WTC11 (cell line): ENCODE data around the gene USP47. TPM values are rescaled to one million over a fixed set of nuclear protein-coding genes. Genes with fewer than 3 reads are reported as not detected.

ENCODE experiments used
- ATAC-seq: fragments of 200-7000 bp; cut with Tn5 transposase; 2 replicates; pipeline ENCODE4 v1.10.0; 2021; ENCODE audit warnings: mild to moderate bottlenecking, moderate library complexity
- CTCF ChIA-PET: fragments of 300-600 bp; sonication (Branson Sonifier 250); formaldehyde crosslinking; loops from one replicate; lab custom pipeline; 2021; ENCODE audit warnings: antibody characterized with exemption; lab: Charles Lee
- POLR2A ChIA-PET: fragments of 350-600 bp; sonication (Branson Sonifier 250); formaldehyde crosslinking; loops from one replicate; lab custom pipeline; 2021; ENCODE audit warnings: antibody characterized with exemption; lab: Charles Lee
- DNase-seq: peaks from one replicate; pipeline ENCODE4 v3.0.0; 2021; ENCODE audit warnings: low spot score
- H3K27ac Mint-ChIP-seq: 2 replicates; pipeline ENCODE4 v1.8.0; 2021; ENCODE audit warnings: mixed read lengths
- H3K27me3 Mint-ChIP-seq: 2 replicates; pipeline ENCODE4 v1.8.0; 2021; ENCODE audit warnings: low read depth, mild to moderate bottlenecking, moderate library complexity, mixed read lengths
- H3K36me3 Mint-ChIP-seq: 2 replicates; pipeline ENCODE4 v1.8.0; 2021; ENCODE audit warnings: mixed read lengths
- H3K4me1 Mint-ChIP-seq: 2 replicates; pipeline ENCODE4 v1.8.0; 2022; ENCODE audit warnings: mixed read lengths
- H3K4me3 Mint-ChIP-seq: 2 replicates; pipeline ENCODE4 v1.8.0; 2021; ENCODE audit warnings: mild to moderate bottlenecking, moderate library complexity, mixed read lengths
- H3K9me3 Mint-ChIP-seq: 2 replicates; pipeline ENCODE4 v1.8.0; 2021; ENCODE audit warnings: mixed read lengths
- ATF1 ChIP-seq: sonication (generic); formaldehyde crosslinking; IDR thresholded peaks from 2 replicates; pipeline ENCODE4 v1.8.1; 2023; ENCODE audit warnings: mild to moderate bottlenecking, moderate library complexity, missing genetic modification reagents
- ATF6 ChIP-seq: sonication (generic); formaldehyde crosslinking; IDR thresholded peaks from 2 replicates; pipeline ENCODE4 v1.8.1; 2023; ENCODE audit warnings: mild to moderate bottlenecking, missing genetic modification reagents
- CDX4 ChIP-seq: fragments of 250-450 bp; sonication (Bioruptor Pico); IDR thresholded peaks from 2 replicates; pipeline ENCODE4 v1.9.0; 2021; ENCODE audit warnings: moderate library complexity, mild to moderate bottlenecking, inconsistent platforms, borderline replicate concordance
- GABPB1 ChIP-seq: sonication (generic); formaldehyde crosslinking; IDR thresholded peaks from 2 replicates; pipeline ENCODE4 v1.8.1; 2023; ENCODE audit warnings: mild to moderate bottlenecking, missing genetic modification reagents
- HMGA2 ChIP-seq: fragments of 250-450 bp; sonication (Bioruptor Pico); IDR thresholded peaks from 2 replicates; pipeline ENCODE4 v1.4.0; 2021; ENCODE audit warnings: mild to moderate bottlenecking, moderate library complexity
- HMGXB4 ChIP-seq: sonication (generic); formaldehyde crosslinking; IDR thresholded peaks from 2 replicates; pipeline ENCODE4 v1.8.1; 2023; ENCODE audit warnings: mild to moderate bottlenecking, moderate library complexity, missing genetic modification reagents
- MAX ChIP-seq: sonication (generic); formaldehyde crosslinking; IDR thresholded peaks from 2 replicates; pipeline ENCODE4 v1.8.0; 2022; ENCODE audit warnings: mild to moderate bottlenecking, missing genetic modification reagents
- MYBL2 ChIP-seq: sonication (generic); formaldehyde crosslinking; IDR thresholded peaks from 2 replicates; pipeline ENCODE4 v1.8.1; 2023; ENCODE audit warnings: mild to moderate bottlenecking, moderate library complexity, missing genetic modification reagents
- NFE2L1 ChIP-seq: sonication (generic); formaldehyde crosslinking; IDR thresholded peaks from 2 replicates; pipeline ENCODE4 v1.8.1; 2023; ENCODE audit warnings: missing genetic modification reagents
- NR1H2 ChIP-seq: sonication (generic); formaldehyde crosslinking; IDR thresholded peaks from 2 replicates; pipeline ENCODE4 v1.9.0; 2021; ENCODE audit warnings: mild to moderate bottlenecking, moderate library complexity, missing genetic modification reagents
- PRDM15 ChIP-seq: sonication (generic); formaldehyde crosslinking; IDR thresholded peaks from 2 replicates; pipeline ENCODE4 v1.8.0; 2022; ENCODE audit warnings: missing genetic modification reagents
- SMAD4 ChIP-seq: sonication (generic); formaldehyde crosslinking; IDR thresholded peaks from 2 replicates; pipeline ENCODE4 v1.8.0; 2022; ENCODE audit warnings: mild to moderate bottlenecking, missing genetic modification reagents
- ZBTB43 ChIP-seq: sonication (generic); formaldehyde crosslinking; IDR thresholded peaks from 2 replicates; pipeline ENCODE4 v1.8.1; 2023; ENCODE audit warnings: mild to moderate bottlenecking, missing genetic modification reagents
- ZNF232 ChIP-seq: sonication (generic); formaldehyde crosslinking; IDR thresholded peaks from 2 replicates; pipeline ENCODE4 v1.8.0; 2022; ENCODE audit warnings: mild to moderate bottlenecking, missing genetic modification reagents
- ZNF263 ChIP-seq: sonication (generic); formaldehyde crosslinking; IDR thresholded peaks from 2 replicates; pipeline ENCODE4 v1.8.1; 2022; ENCODE audit warnings: low read depth, mild to moderate bottlenecking, moderate library complexity, missing genetic modification reagents
- ZNF317 ChIP-seq: sonication (generic); formaldehyde crosslinking; IDR thresholded peaks from 2 replicates; pipeline ENCODE4 v1.8.1; 2023; ENCODE audit warnings: low read depth, mild to moderate bottlenecking, moderate library complexity, missing genetic modification reagents, borderline replicate concordance
- total RNA-seq: library from RNA; stranded (reverse); gene quantifications from 3 replicates; pipeline ENCODE4 v1.2.3, GENCODE V29; 2021

USP47 gene
- total RNA-seq, 1 experiment from 2014 or later = 19.7 TPM

- no peak for TF ChIP-seq HMGXB4 (CRISPR knock-in tag)
Measured at GRCh38 chr11:11810764-11811726, 30.7 kb upstream of the USP47 start (continued).

- CTCF ChIA-PET = interaction anchor here (0.5 kb wide), 2 partner anchors 9 to 476 kb away, joined by 3 to 4 read pairs; no protein-coding TSS in a partner anchor
- no peak for ATAC-seq
- H3K36me3 Mint-ChIP-seq = no peaks in the 10 kb centered on the region
Measured at GRCh38 chr11:11813288-11813962, 28.3 kb upstream of the USP47 start.

GRCh38 chr11:11814614-11815452 is 26.9 kb upstream of the USP47 start:
- Mint-ChIP-seq H3K4me3 (no peak overlapping the region), H3K36me3 (no peaks in the 10 kb centered on the region), H3K4me1 (0 out of 2 replicates have a peak, but pooled peaks cover 2% of the 10 kb centered on the region), H3K27ac (no peak overlapping the region), H3K27me3 (no peaks in the 10 kb centered on the region; the same call in 1 of the 2 replicates), H3K9me3 (peaks cover 1% of the 10 kb centered on the region; the same call in 1 of the 2 replicates)
- CTCF ChIA-PET = no interaction called here
- no peak for DNase-seq
- POLR2A ChIA-PET = no interaction called here
- no peak for ATAC-seq
- no peak for TF ChIP-seq ATF6 (CRISPR knock-in tag)
- TF ChIP-seq SMAD4 = no peak
- no peak for TF ChIP-seq ZNF232 (CRISPR knock-in tag)
- no peak for TF ChIP-seq ZBTB43 (CRISPR knock-in tag)
- no peak for TF ChIP-seq NFE2L1
- TF ChIP-seq PRDM15 (CRISPR knock-in tag) = no peak
- TF ChIP-seq MAX (CRISPR knock-in tag) = no peak
- TF ChIP-seq HMGA2 (CRISPR knock-in tag) = no peak
- no peak for TF ChIP-seq CDX4 (CRISPR knock-in tag)
- TF ChIP-seq NR1H2 (CRISPR knock-in tag) = no peak

More at GRCh38 chr11:11813288-11813962, 28.3 kb upstream of the USP47 start:
- H3K9me3 Mint-ChIP-seq = peaks cover 6% of the 10 kb centered on the region; the same call in 1 of the 2 replicates
- H3K4me1 Mint-ChIP-seq = 0 out of 2 replicates have a peak, but pooled peaks cover 2% of the 10 kb centered on the region
- TF ChIP-seq MYBL2 (CRISPR knock-in tag) (no peak), MAX (CRISPR knock-in tag) (no peak), ZNF263 (CRISPR knock-in tag) (no peak), ATF1 (CRISPR knock-in tag) (no peak), ZNF317 (CRISPR knock-in tag) (no peak), GABPB1 (peak; percentile 98)
- TF ChIP-seq, all 79 proteins: peak for 1
- DNase-seq = no peak
- POLR2A ChIA-PET = interaction anchor here (0.6 kb wide), 1 partner anchor 1166 kb away, joined by 3 read pairs; no protein-coding TSS in a partner anchor
- no peaks in the 10 kb centered on the region; the same call in 1 of the 2 replicates for H3K27me3 Mint-ChIP-seq
- no peak overlapping the region for H3K4me3 Mint-ChIP-seq
- H3K27ac Mint-ChIP-seq = no peak overlapping the region
